ENCODE data around the gene PTPN6. TPM values are rescaled to one million over a fixed set of nuclear protein-coding genes. Genes with fewer than 3 reads are reported as not detected.

Gene PTPN6
- polyA plus RNA-seq, 1 experiment = 0.10 TPM

GRCh38 chr12:7009512-7009911 lies 58.4 kb downstream of the PTPN6 start:
- no peak overlapping the region for H3K27ac ChIP-seq (ENCODE audit: low read depth, low read length)
- no peaks in the 10 kb centered on the region for H3K27me3 ChIP-seq (ENCODE audit: control insufficient read depth, insufficient read depth, low read length)
- DNase-seq (ENCODE audit: low read depth, low spot score) = no peak
- no peak for TF ChIP-seq CTCF (IDR thresholded peaks at IDR 0.05; ENCODE audit: low read depth, low read length)
- no peak overlapping the region for H3K4me3 ChIP-seq (ENCODE audit: low read depth, low read length)
- POLR2A ChIA-PET = no interaction called here
- H3K9me3 ChIP-seq (ENCODE audit: control insufficient read depth, insufficient read depth, low read length) = no peaks in the 10 kb centered on the region
- CTCF ChIA-PET = no interaction called here

Small RNA genes lying within 50 kb of the gene (small RNA-seq; reads per million reads assigned to genes)
- gene MIR141 (ENCODE audit: insufficient read length, low read depth) (42.2 reads per million, percentile 84 among the genes with 10 or more reads in this experiment), gene MIR200C (ENCODE audit: insufficient read length, low read depth) (4.6 reads per million, percentile 46 among the genes with 10 or more reads in this experiment), gene RNU7-1 (ENCODE audit: insufficient read length, low read depth) (not detected), gene SCARNA12 (ENCODE audit: insufficient read length, low read depth) (not detected)

Other genes with a start within 250 kb of the PTPN6 start
- gene COPS7A, start 227.3 kb upstream of the PTPN6 start, polyA plus RNA-seq (2011; rRNA removed) = 93.2 and 104 TPM in 2 replicates
- 241 and 263 TPM in 2 replicates for gene MLF2, start 198.2 kb upstream of the PTPN6 start, polyA plus RNA-seq (2011; rRNA removed)
- gene PTMS, start 185.0 kb upstream of the PTPN6 start, polyA plus RNA-seq (2011; rRNA removed) = 155 and 170 TPM in 2 replicates
- 0.11 and 0.33 TPM in 2 replicates for gene LAG3, start 178.8 kb upstream of the PTPN6 start, polyA plus RNA-seq (2011; rRNA removed)
- 24.8 and 24.9 TPM in 2 replicates for gene CD4, start 161.8 kb upstream of the PTPN6 start, polyA plus RNA-seq (2011; rRNA removed)
- gene GPR162, start 129.5 kb upstream of the PTPN6 start, polyA plus RNA-seq (2011; rRNA removed) = 5.2 and 7.6 TPM in 2 replicates
- 45.5 and 65.3 TPM in 2 replicates for gene P3H3, start 122.9 kb upstream of the PTPN6 start, polyA plus RNA-seq (2011; rRNA removed)
- gene GNB3, start 110.4 kb upstream of the PTPN6 start, polyA plus RNA-seq (2011; rRNA removed) = 3.4 and 3.6 TPM in 2 replicates
- gene CDCA3, start 100.1 kb upstream of the PTPN6 start, polyA plus RNA-seq (2011; rRNA removed) = 11.6 and 12.5 TPM in 2 replicates
- gene USP5, start 99.2 kb upstream of the PTPN6 start, polyA plus RNA-seq (2011; rRNA removed) = 47.1 and 54.8 TPM in 2 replicates
- 1,246 and 1,347 TPM in 2 replicates for gene TPI1, start 83.8 kb upstream of the PTPN6 start, polyA plus RNA-seq (2011; rRNA removed)
- 2.6 and 3.7 TPM in 2 replicates for gene SPSB2, start 78.1 kb upstream of the PTPN6 start, polyA plus RNA-seq (2011; rRNA removed)
- gene LRRC23, start 46.5 kb upstream of the PTPN6 start, polyA plus RNA-seq (2011; rRNA removed) = 10.4 and 10.6 TPM in 2 replicates
- gene ENO2, start 36.8 kb upstream of the PTPN6 start, polyA plus RNA-seq (2011; rRNA removed) = 25.4 and 27.5 TPM in 2 replicates
- gene ATN1, start 23.4 kb upstream of the PTPN6 start, polyA plus RNA-seq (2011; rRNA removed) = 11.2 and 21.4 TPM in 2 replicates
- not detected in 2 replicates for gene RNU7-1, start 7.5 kb upstream of the PTPN6 start, polyA plus RNA-seq (2011; rRNA removed)
- 359 and 425 TPM in 2 replicates for gene C12orf57, start 7.3 kb upstream of the PTPN6 start, polyA plus RNA-seq (2011; rRNA removed)
- 242 and 255 TPM in 2 replicates for gene PHB2, start 19.3 kb downstream of the PTPN6 start, polyA plus RNA-seq (2011; rRNA removed)
- 46.1 and 47.8 TPM in 2 replicates for gene EMG1, start 19.6 kb downstream of the PTPN6 start, polyA plus RNA-seq (2011; rRNA removed)
- gene LPCAT3, start 67.1 kb downstream of the PTPN6 start, polyA plus RNA-seq (2011; rRNA removed) = 36.0 and 37.6 TPM in 2 replicates
- gene C1S, start 109.4 kb downstream of the PTPN6 start, polyA plus RNA-seq (2011; rRNA removed) = 406 and 458 TPM in 2 replicates
- gene C1R, start 141.1 kb downstream of the PTPN6 start, polyA plus RNA-seq (2011; rRNA removed) = 617 and 795 TPM in 2 replicates
- 45.3 and 58.7 TPM in 2 replicates for gene C1RL, start 157.9 kb downstream of the PTPN6 start, polyA plus RNA-seq (2011; rRNA removed)
- gene RBP5, start 177.5 kb downstream of the PTPN6 start, polyA plus RNA-seq (2011; rRNA removed) = 0.25 and 0.36 TPM in 2 replicates
- gene CLSTN3, start 179.0 kb downstream of the PTPN6 start, polyA plus RNA-seq (2011; rRNA removed) = 22.3 and 25.3 TPM in 2 replicates
- gene PEX5, start 238.3 kb downstream of the PTPN6 start, polyA plus RNA-seq (2011; rRNA removed) = 13.8 and 15.5 TPM in 2 replicates

Measured in AG04450 (cell line).